ENCODE data around the gene FBXO15.

The FBXO15 gene

DNA sequence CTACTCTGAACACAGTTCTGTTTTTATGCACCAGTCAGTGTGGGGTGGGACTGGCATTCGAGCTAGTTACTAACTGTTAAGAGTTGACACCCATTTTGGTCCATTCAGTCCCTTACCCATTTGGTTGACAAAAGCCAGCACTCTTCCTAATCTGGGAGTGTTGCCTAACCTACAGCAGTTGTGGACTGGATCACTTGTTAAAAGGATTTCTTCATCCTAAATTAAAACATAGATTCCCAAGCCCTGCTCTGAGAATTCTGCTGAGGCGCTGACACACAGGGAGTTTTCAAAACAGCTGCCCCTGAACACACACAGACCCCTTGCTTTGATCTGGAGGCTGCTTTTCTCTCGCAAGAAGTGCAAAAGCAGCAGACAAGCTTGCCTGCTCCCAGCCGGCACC is 7.1 kb upstream of the FBXO15 start:
- no peak for DNase-seq (ENCODE audit: low read depth in 3 of 3, low spot score in 1 of 3)

DNA sequence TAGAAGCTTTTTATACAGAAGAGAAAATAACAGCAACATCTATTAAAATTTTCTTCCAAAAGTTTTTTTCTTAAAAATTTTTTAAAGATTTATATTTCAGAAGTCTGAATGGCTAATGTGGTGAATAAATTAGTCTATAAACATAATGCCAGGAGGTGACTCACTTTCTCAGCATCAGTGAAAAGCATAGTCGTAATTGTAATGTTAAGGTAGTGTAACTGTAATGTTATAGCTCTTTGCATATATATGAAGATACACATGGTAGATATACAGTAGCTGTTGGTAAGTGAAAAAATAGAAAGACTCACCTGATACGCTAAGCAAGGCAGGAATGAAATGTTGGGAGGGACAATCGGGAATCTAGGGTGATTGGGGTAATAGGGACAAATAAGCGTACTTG is 6.2 kb upstream of the FBXO15 start:
- DNase-seq (ENCODE audit: low read depth in 3 of 3, low spot score in 1 of 3) = no peak

DNA sequence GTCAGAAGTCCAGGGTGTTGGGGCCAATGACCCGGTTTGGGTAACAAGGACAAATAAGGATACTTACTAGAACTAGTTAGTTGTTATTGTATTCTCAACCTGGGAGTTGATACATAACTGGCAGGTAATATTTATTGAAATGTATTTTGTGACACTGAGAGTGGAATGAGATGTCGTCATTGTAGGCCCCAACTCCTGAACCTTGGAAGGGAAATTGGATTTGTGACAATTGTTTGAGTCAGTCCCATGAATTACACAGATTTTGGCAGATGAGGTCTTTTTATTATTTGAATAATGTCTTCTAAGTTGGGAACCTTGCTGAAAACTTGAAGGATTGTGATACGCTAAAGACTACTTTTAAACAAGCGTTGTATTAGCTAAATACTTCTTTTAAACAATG is 5.7 kb upstream of the FBXO15 start:
- no peak for DNase-seq (ENCODE audit: low read depth in 3 of 3, low spot score in 1 of 3)

DNA sequence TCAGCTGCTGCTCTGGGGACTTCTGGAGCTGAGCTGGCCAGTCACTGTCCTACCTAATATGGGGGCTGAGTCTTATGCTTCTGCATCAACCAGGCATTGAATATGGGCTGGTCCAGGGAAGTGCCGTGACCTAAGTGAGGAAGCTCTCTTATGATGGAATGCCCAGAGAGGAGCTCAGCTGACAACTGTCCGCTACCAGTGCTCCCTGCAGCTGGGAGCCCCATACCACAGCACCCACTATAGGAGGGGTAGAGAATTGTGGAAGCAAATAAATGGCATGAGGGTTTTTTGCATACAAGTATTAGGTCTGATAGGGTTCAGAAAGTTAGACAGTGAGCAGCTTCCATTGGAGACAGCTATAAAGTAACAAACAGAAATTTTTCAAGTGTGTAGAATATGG is 5.2 kb upstream of the FBXO15 start:
- DNase-seq (ENCODE audit: low read depth in 3 of 3, low spot score in 1 of 3) = no peak

GRCh38 chr18:74152270-74152669 is 4.6 kb upstream of the FBXO15 start:
- no peak for DNase-seq (ENCODE audit: low read depth in 3 of 3, low spot score in 1 of 3)

GRCh38 chr18:74149878-74150277 is 2.2 kb upstream of the FBXO15 start:
- DNase-seq (ENCODE audit: low read depth in 3 of 3, low spot score in 1 of 3) = no peak

GRCh38 chr18:74148543-74149070 is 973 bp upstream of the FBXO15 start:
- DNase-seq (ENCODE audit: low read depth in 3 of 3, low spot score in 1 of 3) = no peak

GRCh38 chr18:74147491-74147778 is 199 bp downstream of the FBXO15 start:
- no peak for DNase-seq (ENCODE audit: low read depth in 3 of 3, low spot score in 1 of 3)

DNA sequence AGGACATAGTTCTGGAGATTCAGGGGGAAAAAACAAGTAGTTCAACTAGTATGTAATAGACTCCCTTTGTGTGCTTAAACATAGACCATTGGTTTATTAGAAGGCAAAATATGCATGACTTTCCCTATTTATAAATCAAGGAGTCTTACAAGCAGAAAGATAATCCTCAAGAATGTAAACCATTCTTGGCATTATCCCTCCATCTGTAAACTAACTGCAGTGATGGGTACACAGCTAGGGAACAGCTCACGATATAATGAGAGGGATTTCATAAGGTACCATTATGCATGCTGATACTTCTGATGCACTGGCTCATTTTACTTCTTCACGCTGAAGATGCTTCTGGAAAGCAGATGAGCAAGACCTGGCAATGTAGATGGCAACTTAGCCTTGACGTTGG is 878 bp downstream of the FBXO15 start:
- no peak for DNase-seq (ENCODE audit: low read depth in 3 of 3, low spot score in 1 of 3)

- DNase-seq (ENCODE audit: low read depth in 3 of 3, low spot score in 1 of 3) = no peak
Measured at GRCh38 chr18:74142252-74142651, 5.4 kb downstream of the FBXO15 start.

DNA sequence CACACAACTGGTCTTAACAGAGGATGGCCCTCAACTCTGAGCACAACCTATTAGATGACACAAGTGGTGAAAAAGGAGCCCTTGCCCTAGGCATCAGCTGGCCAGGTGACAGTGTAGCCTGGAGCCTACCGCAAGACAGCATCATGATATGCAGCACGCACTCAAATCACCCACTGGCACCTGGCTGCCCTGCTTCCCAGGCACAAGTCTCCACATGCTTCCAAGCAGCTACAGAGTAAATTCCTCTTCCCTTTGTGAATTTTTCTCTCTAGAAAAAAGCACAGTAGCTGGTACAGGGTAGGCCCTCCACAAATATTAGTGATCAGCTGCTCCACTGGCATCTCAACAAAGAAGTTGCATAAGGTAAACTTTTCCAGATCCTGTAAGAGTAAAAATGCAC is 6.0 kb downstream of the FBXO15 start:
- DNase-seq (ENCODE audit: low read depth in 3 of 3, low spot score in 1 of 3) = no peak

DNA sequence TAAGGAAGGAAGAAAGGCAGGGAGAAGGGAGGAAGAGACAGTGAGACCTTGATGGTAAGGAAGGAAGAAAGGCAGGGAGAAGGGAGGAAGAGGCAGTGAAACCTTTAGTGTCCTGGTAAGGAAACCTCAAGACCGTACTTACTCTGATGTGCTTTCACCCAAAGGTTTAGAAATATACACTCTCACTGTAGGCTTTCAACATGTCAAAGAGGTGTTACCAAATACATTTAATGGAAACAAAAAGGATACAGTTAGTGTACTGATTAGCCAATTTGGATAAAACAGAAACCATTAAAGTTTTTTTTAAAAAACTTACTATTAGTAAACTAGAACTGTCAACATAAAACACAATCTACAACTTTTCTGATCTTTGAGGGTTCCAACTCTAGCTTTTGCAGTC is 7.1 kb downstream of the FBXO15 start:
- DNase-seq (ENCODE audit: low read depth in 3 of 3, low spot score in 1 of 3) = no peak

DNA sequence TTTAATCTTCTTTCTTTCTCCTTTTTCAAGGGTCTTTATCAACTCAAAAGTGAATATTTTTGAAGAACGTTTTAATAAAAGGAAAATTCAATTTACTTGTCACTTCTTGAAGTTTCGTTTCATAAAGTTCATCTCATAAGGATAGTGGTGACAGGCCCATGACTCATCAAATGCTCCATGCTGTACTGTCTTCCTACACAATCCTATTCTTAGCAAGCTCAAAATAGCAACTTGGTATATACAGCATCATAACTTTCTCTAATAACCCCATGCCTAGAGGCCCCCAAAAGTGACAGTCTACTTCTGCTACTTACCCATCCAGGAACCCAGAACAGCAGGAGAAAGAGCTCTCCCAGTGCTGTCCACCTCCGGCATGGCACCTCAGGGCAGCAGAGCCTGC is 7.7 kb downstream of the FBXO15 start:
- no peak for DNase-seq (ENCODE audit: low read depth in 3 of 3, low spot score in 1 of 3)

DNA sequence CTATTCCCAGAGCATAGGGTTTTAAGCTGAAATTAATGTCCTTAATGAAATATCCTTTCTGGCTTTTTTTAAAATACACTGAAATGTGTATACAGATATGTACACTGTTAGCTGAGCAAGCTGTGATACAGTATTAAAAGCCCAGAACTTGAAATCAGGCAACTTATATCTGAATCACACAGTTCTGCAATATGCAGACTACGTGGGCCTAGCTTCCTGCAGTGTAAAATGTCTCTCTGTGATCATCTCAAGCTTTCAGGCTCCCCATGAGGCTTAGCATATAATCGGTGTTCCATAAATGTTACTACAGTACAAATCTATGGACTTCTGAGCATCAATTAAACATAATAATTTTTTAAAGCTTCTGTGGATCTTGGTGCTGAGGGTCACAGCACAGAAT is 8.2 kb downstream of the FBXO15 start:
- DNase-seq (ENCODE audit: low read depth in 3 of 3, low spot score in 1 of 3) = no peak

GRCh38 chr18:74137920-74138538 is 9.6 kb downstream of the FBXO15 start:
- DNase-seq (ENCODE audit: low read depth in 3 of 3, low spot score in 1 of 3) = no peak

DNA sequence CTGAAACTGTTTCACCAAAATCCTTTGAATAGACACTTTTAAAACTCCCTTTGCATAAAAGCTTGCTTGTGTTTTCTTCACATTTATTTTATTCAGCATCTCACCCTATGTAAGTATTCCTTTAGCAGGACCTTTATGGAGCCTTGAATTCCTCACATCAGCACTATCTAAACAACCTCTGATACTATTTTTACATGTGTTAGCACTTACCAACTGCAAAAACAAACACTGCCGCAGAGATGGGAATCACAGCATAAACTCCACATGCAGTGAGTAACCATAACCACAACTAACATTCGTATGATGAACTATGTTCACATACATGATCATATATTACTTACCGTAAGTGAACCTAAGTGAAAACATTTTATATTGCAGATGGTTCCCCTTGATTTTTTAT is 15.4 kb downstream of the FBXO15 start:
- no peak for DNase-seq (ENCODE audit: low read depth in 3 of 3, low spot score in 1 of 3)

DNA sequence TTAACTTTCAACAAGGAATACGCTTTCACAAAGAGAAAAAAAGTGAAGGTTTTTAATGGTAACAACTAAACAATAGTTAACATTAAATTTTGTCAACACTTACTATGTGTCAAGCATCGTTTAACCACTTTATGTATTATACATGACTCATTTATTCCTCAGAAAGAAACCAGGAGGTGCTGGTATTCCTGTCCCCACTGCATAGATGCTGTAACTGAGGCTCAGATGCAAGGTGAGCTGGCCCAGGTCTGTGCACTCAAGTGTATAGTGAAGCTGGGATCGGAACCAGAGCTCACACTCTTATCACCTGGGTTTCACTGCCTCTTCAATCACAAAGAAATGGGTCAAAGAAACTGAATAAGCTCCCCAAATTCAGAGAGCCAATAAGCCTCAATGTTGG is 16.5 kb downstream of the FBXO15 start:
- no peak for DNase-seq (ENCODE audit: low read depth in 3 of 3, low spot score in 1 of 3)

DNA sequence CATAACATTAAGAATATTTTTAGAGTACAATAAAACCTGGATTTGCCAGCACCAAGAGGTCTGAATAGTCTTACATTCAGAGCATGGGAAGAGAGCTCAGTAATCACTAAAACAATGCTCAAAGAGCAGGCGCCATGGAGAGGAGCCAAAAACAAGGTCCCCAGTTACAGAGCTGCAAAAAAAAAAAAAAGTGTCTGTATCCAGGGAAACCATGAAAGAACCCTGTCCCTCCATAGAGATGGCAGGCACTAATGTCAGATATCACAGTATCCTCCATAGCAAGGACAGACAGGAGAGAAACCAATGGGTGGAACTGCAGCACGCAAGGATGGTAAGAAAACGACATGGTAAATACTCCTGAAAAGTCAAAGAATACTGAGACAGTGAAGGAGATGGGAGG is 19.5 kb downstream of the FBXO15 start:
- no peak for DNase-seq (ENCODE audit: low read depth in 3 of 3, low spot score in 1 of 3)

DNA sequence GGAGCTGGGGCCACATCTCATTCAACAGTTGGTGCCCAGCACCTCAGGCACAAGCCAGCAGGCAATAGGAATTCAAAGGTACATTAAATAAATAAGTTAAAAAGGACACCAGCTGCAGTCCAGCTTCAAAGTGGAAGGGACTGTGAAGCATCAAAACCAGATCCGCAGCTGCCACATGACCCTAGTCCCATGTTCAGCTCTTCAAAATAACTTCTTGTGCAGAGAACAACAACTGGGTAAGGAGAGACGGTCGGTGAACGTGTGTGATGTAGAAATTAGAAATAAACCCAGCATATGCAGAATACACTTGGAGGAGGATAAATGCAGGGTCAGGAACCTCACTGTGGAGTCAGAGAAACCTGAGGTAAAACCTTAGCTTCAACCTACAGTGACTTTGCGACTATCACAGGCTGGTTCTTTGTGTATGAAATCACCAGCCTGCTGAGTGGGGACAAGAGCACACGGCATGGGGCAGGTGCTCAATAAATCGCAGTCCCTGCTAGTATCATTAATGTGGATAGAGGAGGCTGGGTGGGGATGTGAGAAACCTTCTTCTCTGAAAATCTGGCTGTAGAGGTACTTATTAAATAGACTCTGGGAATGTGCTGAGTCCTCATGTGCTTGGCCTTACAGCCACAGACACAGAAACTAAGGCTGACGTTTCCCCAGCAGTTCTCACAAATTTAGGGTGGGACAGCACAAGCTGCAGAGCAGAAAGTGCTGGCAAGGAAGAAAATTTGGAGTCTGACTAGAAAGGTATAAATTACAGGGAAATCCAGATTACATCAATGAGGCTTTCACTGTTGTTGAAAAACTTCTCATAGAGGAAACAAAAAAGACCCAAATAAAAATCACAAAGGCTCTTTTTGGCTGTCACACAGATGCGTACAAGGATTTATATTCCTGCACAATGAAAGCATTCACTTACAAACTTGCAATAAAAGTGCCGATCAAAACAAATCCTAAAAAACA is 20.7 kb downstream of the FBXO15 start:
- DNase-seq (ENCODE audit: low read depth in 3 of 3, low spot score in 1 of 3) = no peak

DNA sequence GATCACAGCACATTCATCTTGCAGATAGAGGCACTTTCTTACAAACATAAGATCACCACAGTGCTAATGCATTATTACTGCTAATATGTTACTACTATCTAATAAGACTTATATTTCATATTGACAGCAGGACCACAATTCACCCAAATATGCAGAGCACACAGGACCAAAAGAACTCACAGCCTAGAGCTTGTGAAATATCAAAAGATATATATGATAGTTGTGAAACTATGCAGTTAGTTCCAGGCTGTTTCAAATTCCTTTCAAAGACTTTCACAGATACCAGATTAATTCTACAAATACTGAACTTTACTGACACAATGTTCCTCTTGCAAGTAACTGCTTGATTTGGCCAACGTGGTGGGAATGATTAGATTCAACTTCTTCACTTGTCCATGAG is 23.0 kb downstream of the FBXO15 start:
- no peak for DNase-seq (ENCODE audit: low read depth in 3 of 3, low spot score in 1 of 3)

- DNase-seq (ENCODE audit: low read depth in 3 of 3, low spot score in 1 of 3) = no peak
Measured at GRCh38 chr18:74123200-74123599, 24.4 kb downstream of the FBXO15 start.

DNA sequence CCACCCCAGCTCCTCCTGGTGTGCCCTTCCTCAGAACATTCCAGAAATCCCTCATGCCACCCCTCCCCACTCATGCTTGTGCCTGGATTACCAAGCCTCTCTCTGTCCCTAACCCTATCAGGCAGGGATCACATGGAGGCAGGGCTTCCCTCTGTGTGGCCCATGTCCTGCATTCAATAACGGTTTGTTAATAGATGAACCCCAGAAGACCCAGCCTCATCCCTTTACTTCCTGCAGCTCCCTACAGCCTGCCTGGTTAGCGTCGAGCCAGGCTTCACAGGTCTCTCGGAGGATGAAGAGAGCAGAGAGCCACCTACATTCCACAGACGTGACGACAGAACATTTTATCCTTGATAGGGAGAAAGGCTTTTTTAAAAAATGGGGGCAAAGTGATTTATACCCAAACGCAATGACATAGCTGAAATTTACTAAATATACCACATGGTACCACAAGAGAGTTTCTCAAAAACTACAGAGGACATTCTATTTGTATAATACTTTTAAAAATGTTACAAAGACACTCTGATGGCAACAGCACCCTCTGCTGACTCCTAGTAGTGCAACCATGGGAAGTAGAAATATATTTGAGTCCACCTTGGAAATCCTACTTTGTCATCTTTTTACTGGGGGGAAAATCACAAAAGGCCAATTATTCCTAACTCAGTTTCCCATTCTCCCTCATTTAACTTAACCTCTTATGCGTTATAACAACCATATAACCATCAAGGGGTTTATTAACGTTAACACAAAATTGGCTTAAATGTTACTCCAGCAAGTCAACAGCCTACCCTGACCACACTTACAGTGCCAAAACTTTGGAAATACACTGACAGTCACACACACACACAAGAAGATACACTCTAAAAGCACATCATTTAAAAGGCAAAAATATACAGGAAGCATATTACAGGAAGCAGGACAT is 30.7 kb downstream of the FBXO15 start:
- no peak for DNase-seq (ENCODE audit: low read depth in 3 of 3, low spot score in 1 of 3)

Measured in stimulated activated CD4-positive, alpha-beta T cell treated with anti-CD3 and anti-CD28 coated beads, TNF-alpha, amount 100 ng/mL, for 1 hour (primary cell).